Amniotic epithelial cell (primary cell): Measurements from ENCODE around the gene FBXO11.
"Not testable (repeated sequence)": the region's sequence is repeated elsewhere in the genome, so short reads cannot be mapped to it uniquely, and the experiment has no call there.

Source experiments
- DNase-seq: peaks from one replicate; pipeline ENCODE4 v3.0.0-alpha.2; 2010; ENCODE audit warnings: low read depth

FBXO11 gene

GRCh38 chr2:47897883-47898731 is 8.2 kb downstream of the FBXO11 start:
- DNase-seq = no peak

DNA sequence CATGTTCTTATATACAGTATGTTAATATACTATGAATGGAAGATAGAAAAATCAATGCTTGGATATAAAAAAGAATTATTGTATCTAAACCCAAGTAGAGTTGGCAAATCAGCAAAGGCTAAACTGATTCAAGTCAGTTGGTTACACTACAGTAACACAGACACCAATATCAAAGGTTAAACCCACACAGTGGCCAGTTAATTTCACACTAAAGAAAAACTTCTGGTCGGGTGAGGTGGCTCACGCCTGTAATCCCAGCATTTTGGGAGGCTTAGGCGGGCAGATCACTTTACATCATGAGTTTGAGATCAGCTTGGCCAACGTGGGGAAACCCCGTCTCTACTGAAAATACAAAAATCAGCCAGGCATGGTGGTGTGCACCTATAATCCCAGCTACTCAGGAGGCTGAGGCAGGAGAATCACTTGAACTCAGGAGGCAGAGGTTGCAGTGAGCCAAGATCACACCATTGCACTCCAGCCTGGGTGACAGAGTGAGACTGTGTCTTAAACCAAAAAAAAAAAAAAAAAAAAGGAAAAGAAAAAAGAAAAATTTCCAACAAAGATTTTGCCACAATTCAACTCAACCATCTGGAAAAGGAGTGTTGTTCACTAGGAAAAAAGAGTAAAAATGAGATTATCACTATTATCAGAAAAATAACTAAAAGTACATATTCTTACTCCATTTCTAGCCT is 9.0 kb downstream of the FBXO11 start:
- DNase-seq = not testable (repeated sequence)

GRCh38 chr2:47896450-47896968 is 9.8 kb downstream of the FBXO11 start:
- DNase-seq = no peak

GRCh38 chr2:47893771-47894170 is 12.5 kb downstream of the FBXO11 start:
- DNase-seq = peak; percentile 12

- DNase-seq = peak; percentile 28
These were observed 14.0 kb downstream of the FBXO11 start for GRCh38 chr2:47892338-47892730.

DNA sequence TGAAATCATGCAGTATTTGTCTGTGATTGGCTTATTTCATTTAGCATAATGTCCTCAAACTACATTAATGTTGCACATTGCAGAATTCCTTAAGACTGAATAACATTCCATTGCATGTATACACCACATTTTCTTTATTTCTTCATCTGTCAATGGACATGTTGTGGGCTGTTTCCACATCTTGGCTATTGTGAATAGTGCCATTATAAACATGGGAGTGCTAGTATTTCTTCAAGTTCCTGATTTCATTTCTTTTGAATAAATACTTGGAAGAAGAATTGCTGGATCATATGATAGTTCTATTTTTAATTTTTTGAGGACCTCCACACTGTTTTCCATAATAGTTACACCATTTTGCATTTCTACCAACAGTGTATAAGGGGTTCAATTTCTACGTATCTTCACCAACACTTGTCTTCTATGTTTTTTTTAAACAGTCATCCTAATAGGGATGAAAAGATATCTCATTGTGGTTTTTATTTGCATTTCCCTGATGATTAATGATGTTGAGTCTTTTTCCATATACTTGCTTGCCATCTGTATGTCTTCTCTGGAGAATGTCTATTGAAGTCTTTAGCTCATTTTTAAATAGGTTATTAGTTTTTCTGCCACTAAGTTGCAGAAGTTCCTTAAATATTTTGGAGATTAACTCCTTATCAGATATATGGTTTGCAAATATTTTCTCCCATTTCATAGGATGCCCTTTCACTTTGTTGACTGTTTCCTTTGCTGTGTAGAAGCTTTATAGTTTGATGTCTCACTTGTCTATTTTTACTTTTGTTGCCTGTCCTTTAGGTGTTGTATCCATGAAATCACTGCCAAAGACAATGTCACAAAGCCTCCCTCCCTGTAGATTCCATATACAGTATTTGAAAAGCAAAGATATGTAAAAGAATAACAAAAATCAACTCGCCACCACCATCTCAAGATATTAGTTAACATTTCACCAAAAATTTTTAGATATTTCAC is 14.6 kb downstream of the FBXO11 start:
- DNase-seq = peak; percentile 71

- peak; percentile 92 for DNase-seq
These were observed 15.5 kb downstream of the FBXO11 start for GRCh38 chr2:47890711-47891368.

DNA sequence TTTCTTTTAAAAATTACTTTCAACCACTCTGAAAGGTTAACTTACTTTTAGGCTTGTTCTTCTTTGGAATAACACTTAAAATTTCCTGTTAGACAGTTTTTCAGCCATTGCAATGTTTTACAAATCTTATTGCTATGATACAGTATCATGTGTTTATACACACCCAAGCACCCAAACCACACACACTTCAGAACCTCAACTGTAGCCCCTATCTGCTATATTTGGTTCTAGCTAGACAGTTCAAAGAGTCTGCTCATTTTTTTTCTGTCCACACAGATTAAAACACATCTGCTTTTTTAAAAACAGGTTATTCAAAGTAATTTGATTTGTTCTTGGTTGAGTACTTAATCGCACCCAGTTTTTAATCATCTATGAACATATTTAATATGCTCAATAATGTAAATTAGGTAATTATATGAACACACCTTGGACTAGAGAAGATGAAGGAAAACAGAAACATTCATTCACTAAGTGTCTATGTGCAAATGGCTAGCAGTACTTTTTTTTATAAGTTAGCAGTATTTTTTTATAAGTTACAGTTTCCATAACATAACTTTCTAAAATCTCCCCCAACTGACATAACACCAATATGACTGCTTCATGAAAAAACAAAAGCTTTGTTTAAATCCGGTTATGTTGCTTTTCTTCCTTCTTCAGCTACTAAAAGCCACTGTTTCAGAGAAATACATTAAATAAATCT is 17.6 kb downstream of the FBXO11 start:
- peak; percentile 56 for DNase-seq

- no peak for DNase-seq
These were observed 29.4 kb downstream of the FBXO11 start for GRCh38 chr2:47876912-47877311.

DNA sequence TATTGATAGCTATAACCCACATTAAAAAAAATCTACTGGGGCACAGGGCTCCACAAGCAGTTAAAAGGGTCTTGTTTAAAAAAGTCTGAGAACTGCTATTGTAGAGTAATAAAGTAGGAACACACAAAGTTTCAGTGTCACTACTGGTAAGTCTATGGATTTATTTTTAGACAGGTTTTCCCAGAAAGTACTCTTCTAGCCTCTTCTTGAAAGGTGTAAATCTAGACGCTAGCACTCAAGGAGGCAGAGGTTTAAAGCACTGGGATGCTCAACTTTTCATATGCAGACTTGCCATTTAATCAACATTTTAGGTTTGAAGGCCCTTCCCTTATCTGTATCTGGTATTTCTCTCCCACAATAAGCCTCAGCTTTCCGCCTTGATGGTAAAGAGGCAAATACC is 33.4 kb downstream of the FBXO11 start:
- DNase-seq = no peak

DNA sequence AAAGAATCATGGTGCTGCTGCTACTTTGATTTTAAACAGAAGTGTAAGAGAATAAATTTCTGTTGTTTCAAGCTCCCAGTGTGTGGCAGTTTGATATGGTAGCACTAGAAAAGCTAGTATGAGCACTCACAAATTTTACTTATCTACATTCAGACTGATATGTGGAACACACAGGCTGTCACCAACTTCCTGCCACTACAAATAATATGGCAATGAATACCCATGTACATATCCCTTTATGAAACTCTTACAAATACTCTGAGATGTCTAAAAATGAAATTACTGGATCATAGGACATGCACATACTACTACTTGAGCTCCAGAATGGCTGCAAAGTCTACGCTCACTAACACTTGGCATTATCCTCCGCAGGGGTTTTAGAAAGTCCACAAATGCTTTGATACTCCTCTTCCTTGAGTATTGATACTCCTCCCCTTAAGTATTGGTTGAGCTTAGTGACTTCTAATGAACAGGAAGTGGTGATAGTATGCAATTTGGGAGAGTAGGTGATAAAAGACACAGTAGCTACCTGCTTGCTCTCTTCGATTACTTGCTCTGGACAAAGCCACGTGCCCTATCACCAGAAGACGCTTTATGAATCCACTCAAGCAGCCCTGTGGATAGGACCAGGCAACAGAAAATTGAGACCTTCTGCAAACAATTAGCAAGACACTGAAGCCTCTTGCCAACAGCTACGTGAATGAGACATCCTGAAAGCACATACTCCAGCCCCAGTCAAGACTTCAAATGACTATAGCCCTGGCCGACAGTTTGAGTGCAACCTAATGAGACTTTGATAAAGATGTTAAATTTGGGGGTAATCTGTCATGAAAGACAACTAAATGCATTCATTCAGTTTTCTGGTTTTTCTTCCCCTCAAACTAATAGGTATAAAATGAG is 35.4 kb downstream of the FBXO11 start:
- DNase-seq = no peak

- DNase-seq = peak; percentile 36
These were observed 36.3 kb downstream of the FBXO11 start for GRCh38 chr2:47869859-47870595.

- DNase-seq = no peak
These were observed 37.5 kb downstream of the FBXO11 start for GRCh38 chr2:47868611-47869352.

GRCh38 chr2:47867205-47867604 is 39.1 kb downstream of the FBXO11 start:
- DNase-seq = peak; percentile 76

- DNase-seq = no peak
These were observed 41.7 kb downstream of the FBXO11 start for GRCh38 chr2:47864566-47864965.

GRCh38 chr2:47862949-47863348 is 43.3 kb downstream of the FBXO11 start:
- DNase-seq = no peak

DNA sequence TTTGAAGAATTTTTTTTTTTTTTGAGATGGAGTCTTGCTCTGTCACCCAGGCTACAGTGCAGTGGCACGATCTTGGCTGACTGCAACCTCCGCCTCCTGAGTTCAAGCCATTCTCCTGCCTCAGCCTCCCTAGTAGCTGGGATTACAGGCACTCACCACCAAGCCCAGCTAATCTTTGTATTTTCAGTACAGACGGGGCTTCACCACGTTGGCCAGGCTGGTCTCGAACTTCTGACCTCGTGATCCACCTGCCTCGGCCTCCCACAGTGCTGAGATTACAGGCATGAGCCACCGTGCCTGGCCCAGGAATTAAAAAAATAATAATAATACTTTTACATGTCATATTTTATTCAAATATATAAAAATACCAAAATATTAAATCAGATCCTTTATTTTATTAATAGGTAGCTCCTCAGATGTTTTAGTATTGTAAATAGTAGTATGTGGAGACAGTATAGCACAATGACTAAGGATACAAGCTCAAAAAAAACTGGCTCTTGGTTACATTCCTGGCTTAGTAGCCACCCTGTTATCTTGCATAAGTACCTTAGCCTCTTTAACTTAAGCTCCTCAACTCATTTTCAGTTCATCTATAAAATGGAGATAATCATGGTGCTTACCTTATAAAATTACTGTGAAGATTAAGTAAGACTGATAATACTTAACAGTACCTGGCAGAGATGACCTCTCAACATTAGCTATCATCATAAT is 53.1 kb downstream of the FBXO11 start:
- DNase-seq = peak; percentile 70

DNA sequence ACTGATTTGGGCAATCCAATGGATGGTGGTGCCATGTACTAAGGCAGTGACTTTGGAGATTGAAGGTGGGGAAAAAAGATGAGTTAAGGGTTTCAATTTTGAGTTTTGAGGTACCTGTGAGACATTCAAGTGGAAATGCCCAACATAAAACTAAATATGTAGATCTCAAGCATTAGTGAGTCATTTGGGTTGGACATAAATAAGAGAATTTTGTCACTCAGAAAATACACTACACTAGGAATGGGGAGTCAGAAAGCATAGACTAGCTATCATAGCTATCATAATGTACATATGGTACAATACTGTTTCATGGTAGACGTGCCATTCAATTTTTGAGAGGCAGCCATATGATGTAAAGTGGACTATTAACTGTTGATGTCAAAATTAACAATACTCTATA is 56.1 kb downstream of the FBXO11 start:
- no peak for DNase-seq
